ENCODE measurements around the gene NT5C1B.

NT5C1B gene

GRCh38 chr2:18549083-18549482, 40.3 kb downstream of the NT5C1B start:
- Mint-ChIP-seq H3K27ac (peak overlapping the region; percentile 5), H3K4me1 (ENCODE audit: low read depth) (peaks cover 82% of the 10 kb centered on the region), H3K4me3 (no peak overlapping the region), H3K27me3 (no peaks in the 10 kb centered on the region), H3K9me3 (ENCODE audit: low read depth) (no peaks in the 10 kb centered on the region), H3K36me3 (peaks cover 15% of the 10 kb centered on the region)

- no peak overlapping the region for H3K27ac Mint-ChIP-seq
- H3K4me1 Mint-ChIP-seq (ENCODE audit: low read depth) = peaks cover 79% of the 10 kb centered on the region
- H3K9me3 Mint-ChIP-seq (ENCODE audit: low read depth) = no peaks in the 10 kb centered on the region
- peaks cover 13% of the 10 kb centered on the region for H3K36me3 Mint-ChIP-seq
- H3K27me3 Mint-ChIP-seq = no peaks in the 10 kb centered on the region
- no peak overlapping the region for H3K4me3 Mint-ChIP-seq
Measured at GRCh38 chr2:18548621-18549020, 40.7 kb downstream of the NT5C1B start.

GRCh38 chr2:18546567-18546966, 42.8 kb downstream of the NT5C1B start:
- Mint-ChIP-seq H3K4me3 (no peak overlapping the region), H3K9me3 (ENCODE audit: low read depth) (no peaks in the 10 kb centered on the region), H3K36me3 (peaks cover 6% of the 10 kb centered on the region), H3K27ac (peak overlapping the region; percentile 25), H3K27me3 (no peaks in the 10 kb centered on the region), H3K4me1 (ENCODE audit: low read depth) (peaks cover 59% of the 10 kb centered on the region)

GRCh38 chr2:18545384-18545783, 44.0 kb downstream of the NT5C1B start:
- Mint-ChIP-seq H3K27me3 (no peaks in the 10 kb centered on the region), H3K9me3 (ENCODE audit: low read depth) (no peaks in the 10 kb centered on the region), H3K4me3 (no peak overlapping the region), H3K36me3 (peaks cover 11% of the 10 kb centered on the region), H3K27ac (no peak overlapping the region), H3K4me1 (ENCODE audit: low read depth) (peaks cover 49% of the 10 kb centered on the region)

- peaks cover 9% of the 10 kb centered on the region for H3K36me3 Mint-ChIP-seq
- H3K4me3 Mint-ChIP-seq = no peak overlapping the region
- H3K27me3 Mint-ChIP-seq = no peaks in the 10 kb centered on the region
- peaks cover 39% of the 10 kb centered on the region for H3K4me1 Mint-ChIP-seq (ENCODE audit: low read depth)
- H3K9me3 Mint-ChIP-seq (ENCODE audit: low read depth) = no peaks in the 10 kb centered on the region
- no peak overlapping the region for H3K27ac Mint-ChIP-seq
Measured at GRCh38 chr2:18544171-18544570, 45.2 kb downstream of the NT5C1B start.

- H3K9me3 Mint-ChIP-seq (ENCODE audit: low read depth) = no peaks in the 10 kb centered on the region
- H3K4me3 Mint-ChIP-seq = no peak overlapping the region
- H3K36me3 Mint-ChIP-seq = peaks cover 11% of the 10 kb centered on the region
- no peak overlapping the region for H3K27ac Mint-ChIP-seq
- H3K27me3 Mint-ChIP-seq = no peaks in the 10 kb centered on the region
- peaks cover 11% of the 10 kb centered on the region for H3K4me1 Mint-ChIP-seq (ENCODE audit: low read depth)
Measured at GRCh38 chr2:18540872-18541271, 48.5 kb downstream of the NT5C1B start.

- H3K36me3 Mint-ChIP-seq = peaks cover 9% of the 10 kb centered on the region
- no peaks in the 10 kb centered on the region for H3K9me3 Mint-ChIP-seq (ENCODE audit: low read depth)
- H3K27ac Mint-ChIP-seq = no peak overlapping the region
- H3K4me3 Mint-ChIP-seq = no peak overlapping the region
- H3K27me3 Mint-ChIP-seq = peaks cover 3% of the 10 kb centered on the region
- no peaks in the 10 kb centered on the region for H3K4me1 Mint-ChIP-seq (ENCODE audit: low read depth)
Measured at GRCh38 chr2:18536697-18537096, 52.7 kb downstream of the NT5C1B start.

- H3K4me3 Mint-ChIP-seq = no peak overlapping the region
- no peak overlapping the region for H3K27ac Mint-ChIP-seq
- no peaks in the 10 kb centered on the region for H3K9me3 Mint-ChIP-seq (ENCODE audit: low read depth)
- peaks cover 3% of the 10 kb centered on the region for H3K27me3 Mint-ChIP-seq
- H3K4me1 Mint-ChIP-seq (ENCODE audit: low read depth) = no peaks in the 10 kb centered on the region
- H3K36me3 Mint-ChIP-seq = peaks cover 8% of the 10 kb centered on the region
Measured at GRCh38 chr2:18536100-18536499, 53.3 kb downstream of the NT5C1B start.

GRCh38 chr2:18531194-18531593, 58.2 kb downstream of the NT5C1B start:
- Mint-ChIP-seq H3K27ac (no peak overlapping the region), H3K4me1 (ENCODE audit: low read depth) (no peaks in the 10 kb centered on the region), H3K27me3 (peaks cover 3% of the 10 kb centered on the region), H3K9me3 (ENCODE audit: low read depth) (no peaks in the 10 kb centered on the region), H3K36me3 (no peaks in the 10 kb centered on the region), H3K4me3 (no peak overlapping the region)

GRCh38 chr2:18527822-18528221, 61.5 kb downstream of the NT5C1B start:
- H3K27ac Mint-ChIP-seq = no peak overlapping the region
- H3K4me3 Mint-ChIP-seq = no peak overlapping the region
- H3K36me3 Mint-ChIP-seq = no peaks in the 10 kb centered on the region
- no peaks in the 10 kb centered on the region for H3K27me3 Mint-ChIP-seq
- H3K9me3 Mint-ChIP-seq (ENCODE audit: low read depth) = no peaks in the 10 kb centered on the region
- no peaks in the 10 kb centered on the region for H3K4me1 Mint-ChIP-seq (ENCODE audit: low read depth)

GRCh38 chr2:18527326-18527725, 62.0 kb downstream of the NT5C1B start:
- H3K9me3 Mint-ChIP-seq (ENCODE audit: low read depth) = no peaks in the 10 kb centered on the region
- no peak overlapping the region for H3K27ac Mint-ChIP-seq
- H3K4me3 Mint-ChIP-seq = no peak overlapping the region
- no peaks in the 10 kb centered on the region for H3K27me3 Mint-ChIP-seq
- H3K36me3 Mint-ChIP-seq = no peaks in the 10 kb centered on the region
- H3K4me1 Mint-ChIP-seq (ENCODE audit: low read depth) = no peaks in the 10 kb centered on the region

- no peaks in the 10 kb centered on the region for H3K9me3 Mint-ChIP-seq (ENCODE audit: low read depth)
- no peak overlapping the region for H3K27ac Mint-ChIP-seq
- no peaks in the 10 kb centered on the region for H3K27me3 Mint-ChIP-seq
- H3K4me1 Mint-ChIP-seq (ENCODE audit: low read depth) = no peaks in the 10 kb centered on the region
- no peak overlapping the region for H3K4me3 Mint-ChIP-seq
- H3K36me3 Mint-ChIP-seq = no peaks in the 10 kb centered on the region
Measured at GRCh38 chr2:18526429-18526828, 62.9 kb downstream of the NT5C1B start.

GRCh38 chr2:18525852-18526251, 63.5 kb downstream of the NT5C1B start:
- no peaks in the 10 kb centered on the region for H3K27me3 Mint-ChIP-seq
- H3K27ac Mint-ChIP-seq = no peak overlapping the region
- no peaks in the 10 kb centered on the region for H3K36me3 Mint-ChIP-seq
- H3K4me3 Mint-ChIP-seq = no peak overlapping the region
- H3K4me1 Mint-ChIP-seq (ENCODE audit: low read depth) = no peaks in the 10 kb centered on the region
- H3K9me3 Mint-ChIP-seq (ENCODE audit: low read depth) = no peaks in the 10 kb centered on the region

- H3K9me3 Mint-ChIP-seq (ENCODE audit: low read depth) = no peaks in the 10 kb centered on the region
- H3K4me3 Mint-ChIP-seq = no peak overlapping the region
- H3K27me3 Mint-ChIP-seq = no peaks in the 10 kb centered on the region
- H3K4me1 Mint-ChIP-seq (ENCODE audit: low read depth) = no peaks in the 10 kb centered on the region
- H3K36me3 Mint-ChIP-seq = no peaks in the 10 kb centered on the region
- no peak overlapping the region for H3K27ac Mint-ChIP-seq
Measured at GRCh38 chr2:18525236-18525635, 64.1 kb downstream of the NT5C1B start.

GRCh38 chr2:18522484-18523146, 66.8 kb downstream of the NT5C1B start:
- Mint-ChIP-seq H3K4me3 (no peak overlapping the region), H3K36me3 (no peaks in the 10 kb centered on the region), H3K4me1 (ENCODE audit: low read depth) (no peaks in the 10 kb centered on the region), H3K27ac (no peak overlapping the region), H3K9me3 (ENCODE audit: low read depth) (no peaks in the 10 kb centered on the region), H3K27me3 (peaks cover 8% of the 10 kb centered on the region)
